IPS-NIHi11 (cell line): Measurements from ENCODE around the gene SF3A2.

ENCODE experiments used
- DNase-seq: peaks from one replicate; pipeline ENCODE4 v3.0.0; 2012; ENCODE audit warnings: mixed read lengths, low spot score

Gene SF3A2

GRCh38 chr19:2240881-2241760, 4.5 kb downstream of the SF3A2 start:
- no peak for DNase-seq

GRCh38 chr19:2242092-2242537, 5.5 kb downstream of the SF3A2 start:
- no peak for DNase-seq

DNA sequence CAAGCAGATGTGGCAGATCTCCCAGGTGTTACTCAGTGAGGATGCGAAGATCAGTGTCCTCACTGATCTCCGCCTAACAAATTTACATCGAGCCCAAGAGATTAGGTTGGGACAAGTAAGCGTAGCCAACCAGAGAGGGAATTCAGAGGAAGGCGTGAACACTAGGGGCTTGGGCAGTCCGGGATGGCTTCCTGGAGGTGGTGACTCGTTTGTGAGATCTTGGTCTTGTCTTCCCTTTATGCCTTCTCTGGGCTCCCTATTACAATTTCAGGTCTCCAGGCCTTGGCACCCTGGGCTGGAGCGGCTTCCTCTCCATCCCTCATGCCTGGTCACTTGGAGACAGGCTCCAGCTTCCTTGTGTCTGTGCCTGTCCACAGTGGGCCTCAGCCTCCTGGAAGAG, 6.2 kb downstream of the SF3A2 start:
- DNase-seq: no peak

DNA sequence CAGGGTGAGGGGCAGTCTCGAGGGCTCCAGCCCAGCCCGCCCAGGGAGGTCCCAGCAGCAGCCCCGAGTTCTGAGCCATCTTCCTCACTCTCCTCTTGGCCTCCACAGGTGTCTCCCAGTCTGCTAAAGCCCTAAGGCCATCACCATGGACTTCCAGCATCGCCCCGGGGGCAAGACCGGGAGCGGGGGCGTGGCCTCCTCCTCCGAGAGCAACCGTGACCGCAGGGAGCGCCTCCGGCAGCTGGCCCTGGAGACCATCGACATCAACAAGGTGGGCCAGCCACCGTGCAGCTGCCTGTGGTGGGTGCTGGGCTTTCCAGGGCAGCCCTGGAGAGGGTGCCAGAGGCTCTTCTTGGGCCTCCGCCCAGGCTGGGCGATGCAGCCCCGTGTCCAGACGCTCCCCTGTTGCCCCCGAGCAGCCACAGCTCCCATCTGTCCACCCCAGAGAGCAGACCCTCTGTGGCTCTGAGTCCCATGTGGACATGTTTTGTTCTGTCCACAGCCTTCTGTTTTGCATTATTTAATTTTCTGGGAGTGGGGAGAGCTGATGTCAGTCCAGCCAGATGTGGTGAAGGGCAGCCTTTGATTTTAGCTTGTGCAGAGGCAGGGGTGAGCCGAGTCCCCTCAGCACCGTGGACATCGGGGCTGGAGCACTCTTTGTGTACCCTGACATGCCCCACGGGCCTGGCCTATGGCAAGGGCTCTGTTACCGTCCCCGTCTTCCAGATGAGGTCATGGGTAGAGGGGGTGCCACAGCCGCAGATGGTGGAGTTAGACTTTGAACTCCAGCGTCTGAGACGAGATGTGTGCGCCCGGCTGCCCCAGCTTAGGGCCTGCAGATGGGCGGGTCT, 6.9 kb downstream of the SF3A2 start:
- no peak for DNase-seq

DNA sequence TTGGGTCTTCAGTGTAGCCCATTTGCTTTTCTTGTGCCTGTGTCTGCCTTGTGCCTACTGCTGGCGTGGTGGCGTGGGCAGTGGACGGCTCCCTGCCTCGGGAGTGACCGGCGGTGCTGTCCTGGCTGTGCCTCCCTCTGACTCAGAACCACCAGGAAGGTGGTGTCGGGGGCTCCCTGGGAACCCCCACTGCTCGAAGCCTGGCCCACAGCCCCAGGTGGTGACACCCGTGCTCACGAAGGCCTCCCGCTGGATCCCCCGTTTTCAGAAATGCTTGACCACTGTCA, 7.4 kb downstream of the SF3A2 start:
- DNase-seq: no peak

GRCh38 chr19:2244486-2244885, 7.9 kb downstream of the SF3A2 start:
- no peak for DNase-seq

DNA sequence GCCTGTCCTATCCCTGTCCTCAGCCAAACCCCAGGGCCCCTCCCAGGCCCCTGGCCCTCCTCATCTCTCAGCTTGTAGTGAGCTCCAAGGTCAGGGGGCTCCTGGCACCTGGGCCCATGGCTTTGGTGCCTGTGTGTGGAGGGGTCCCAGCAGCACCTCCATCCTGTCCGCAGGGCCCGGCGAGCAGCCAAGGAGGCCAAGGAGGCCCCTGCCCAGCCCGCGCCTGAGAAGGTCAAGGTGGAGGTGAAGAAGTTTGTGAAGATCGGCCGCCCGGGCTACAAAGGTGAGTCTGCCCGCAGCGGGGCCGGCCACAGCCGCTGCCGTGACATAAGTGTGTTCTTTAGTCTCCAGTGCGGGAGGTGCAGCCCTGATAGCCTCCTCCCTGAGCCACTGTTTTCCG, 8.6 kb downstream of the SF3A2 start:
- no peak for DNase-seq

DNA sequence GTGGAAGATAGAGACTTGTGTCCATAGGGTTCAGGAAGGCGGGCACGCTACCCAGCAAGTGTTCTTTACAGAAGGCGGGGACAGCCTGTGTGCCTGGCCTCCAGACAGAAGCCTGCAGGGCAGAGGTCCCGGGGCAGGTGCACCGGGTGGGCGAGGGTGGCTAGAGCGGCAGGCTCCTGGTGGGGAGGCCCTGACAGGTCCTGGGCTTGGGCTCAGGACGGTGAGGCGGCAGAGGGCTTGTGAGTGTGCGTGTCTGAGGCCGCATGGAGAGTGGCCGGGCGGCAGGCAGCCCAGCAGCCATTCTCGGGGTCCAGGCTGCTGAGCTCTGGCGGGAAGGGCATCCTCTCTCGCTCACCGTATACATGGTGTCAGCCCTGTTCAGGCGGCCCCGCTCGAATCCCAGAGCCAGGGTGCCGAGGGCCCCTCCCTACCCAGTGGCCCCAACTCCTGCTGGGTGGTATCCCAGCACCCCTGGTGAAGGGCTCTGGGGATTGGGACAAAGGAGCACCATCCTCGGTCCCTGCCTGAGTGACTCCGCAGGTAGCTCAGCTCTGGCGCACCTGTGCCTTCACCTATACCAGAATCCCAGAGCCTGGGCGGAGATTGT, 9.5 kb downstream of the SF3A2 start:
- DNase-seq: no peak

DNA sequence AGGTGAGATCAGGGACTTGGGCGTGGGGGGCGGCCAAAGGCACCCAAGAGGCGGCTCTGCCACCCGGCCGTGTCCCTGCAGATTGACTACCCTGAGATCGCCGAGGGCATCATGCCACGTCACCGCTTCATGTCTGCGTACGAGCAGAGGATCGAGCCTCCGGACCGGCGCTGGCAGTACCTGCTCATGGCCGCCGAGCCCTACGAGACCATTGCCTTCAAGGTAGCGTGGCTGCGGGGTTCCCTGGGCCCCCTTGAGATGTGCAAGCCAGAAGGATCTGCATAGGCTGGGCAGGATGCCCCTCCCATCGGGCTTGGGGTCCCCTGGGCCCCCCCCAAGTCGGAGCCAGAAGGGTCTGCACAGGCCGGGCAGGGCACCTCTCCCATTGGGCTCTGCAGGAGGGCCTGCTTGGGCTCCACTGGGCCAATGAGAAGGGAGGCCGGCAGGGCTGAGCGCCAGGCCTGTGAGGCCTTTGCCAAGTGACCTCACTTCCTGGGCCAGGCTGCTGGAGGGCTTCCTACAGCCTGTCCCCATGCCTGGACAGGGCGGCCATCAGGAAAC, 10.3 kb downstream of the SF3A2 start:
- peak; percentile 65 for DNase-seq

DNA sequence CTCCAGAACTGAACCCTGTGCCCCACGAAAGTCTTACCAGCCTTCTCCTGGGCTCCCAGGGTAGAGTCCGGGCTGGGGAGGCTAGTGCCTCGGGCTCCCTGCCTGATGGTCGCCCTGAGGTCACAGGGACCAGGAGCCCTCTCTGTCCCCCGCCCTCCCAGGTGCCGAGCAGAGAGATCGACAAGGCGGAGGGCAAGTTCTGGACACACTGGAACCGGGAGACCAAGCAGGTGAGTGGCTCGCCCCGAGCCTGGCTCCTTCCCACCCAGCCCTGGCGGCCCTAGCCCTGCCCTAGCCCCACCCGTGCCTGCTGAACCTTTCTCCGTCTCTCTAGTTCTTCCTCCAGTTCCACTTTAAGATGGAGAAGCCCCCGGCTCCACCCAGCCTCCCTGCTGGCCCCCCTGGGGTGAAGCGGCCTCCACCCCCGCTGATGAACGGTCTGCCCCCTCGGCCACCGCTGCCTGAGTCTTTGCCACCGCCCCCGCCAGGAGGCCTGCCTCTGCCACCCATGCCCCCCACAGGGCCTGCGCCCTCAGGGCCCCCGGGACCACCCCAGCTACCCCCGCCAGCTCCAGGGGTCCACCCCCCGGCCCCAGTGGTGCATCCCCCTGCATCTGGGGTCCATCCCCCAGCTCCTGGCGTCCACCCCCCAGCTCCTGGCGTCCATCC, 10.9 kb downstream of the SF3A2 start:
- DNase-seq: no peak

DNA sequence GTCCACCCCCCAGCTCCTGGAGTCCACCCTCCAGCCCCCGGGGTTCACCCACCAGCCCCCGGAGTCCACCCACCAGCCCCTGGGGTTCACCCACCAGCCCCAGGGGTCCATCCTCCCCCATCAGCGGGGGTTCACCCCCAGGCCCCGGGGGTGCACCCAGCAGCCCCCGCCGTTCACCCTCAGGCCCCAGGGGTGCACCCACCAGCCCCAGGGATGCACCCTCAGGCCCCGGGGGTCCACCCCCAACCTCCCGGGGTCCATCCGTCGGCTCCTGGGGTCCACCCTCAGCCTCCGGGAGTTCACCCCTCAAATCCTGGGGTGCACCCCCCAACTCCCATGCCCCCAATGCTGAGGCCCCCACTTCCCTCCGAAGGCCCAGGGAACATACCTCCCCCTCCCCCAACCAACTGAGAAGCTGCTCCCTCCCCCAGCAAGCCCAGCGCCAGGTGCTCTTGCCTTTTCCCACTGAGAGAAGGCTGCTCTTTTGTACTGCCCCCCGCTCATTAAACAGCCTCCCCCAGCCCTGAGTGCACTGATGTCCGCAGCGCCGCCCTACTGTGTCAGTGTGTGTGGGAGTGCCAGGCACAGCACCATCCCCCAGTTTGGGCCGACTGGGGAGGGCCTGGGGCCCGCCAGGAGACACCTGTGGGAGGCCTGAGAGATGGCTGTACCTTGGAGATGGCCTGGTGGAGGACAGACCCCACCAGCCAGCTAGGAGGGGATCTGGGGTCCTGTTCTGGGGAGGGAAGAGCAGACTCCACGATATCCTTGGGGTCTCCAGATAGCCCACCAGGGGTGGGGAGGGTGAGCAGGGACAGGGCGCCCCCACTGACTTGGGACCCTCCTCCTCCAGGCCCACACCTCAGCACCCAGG, 11.7 kb downstream of the SF3A2 start:
- no peak for DNase-seq

DNA sequence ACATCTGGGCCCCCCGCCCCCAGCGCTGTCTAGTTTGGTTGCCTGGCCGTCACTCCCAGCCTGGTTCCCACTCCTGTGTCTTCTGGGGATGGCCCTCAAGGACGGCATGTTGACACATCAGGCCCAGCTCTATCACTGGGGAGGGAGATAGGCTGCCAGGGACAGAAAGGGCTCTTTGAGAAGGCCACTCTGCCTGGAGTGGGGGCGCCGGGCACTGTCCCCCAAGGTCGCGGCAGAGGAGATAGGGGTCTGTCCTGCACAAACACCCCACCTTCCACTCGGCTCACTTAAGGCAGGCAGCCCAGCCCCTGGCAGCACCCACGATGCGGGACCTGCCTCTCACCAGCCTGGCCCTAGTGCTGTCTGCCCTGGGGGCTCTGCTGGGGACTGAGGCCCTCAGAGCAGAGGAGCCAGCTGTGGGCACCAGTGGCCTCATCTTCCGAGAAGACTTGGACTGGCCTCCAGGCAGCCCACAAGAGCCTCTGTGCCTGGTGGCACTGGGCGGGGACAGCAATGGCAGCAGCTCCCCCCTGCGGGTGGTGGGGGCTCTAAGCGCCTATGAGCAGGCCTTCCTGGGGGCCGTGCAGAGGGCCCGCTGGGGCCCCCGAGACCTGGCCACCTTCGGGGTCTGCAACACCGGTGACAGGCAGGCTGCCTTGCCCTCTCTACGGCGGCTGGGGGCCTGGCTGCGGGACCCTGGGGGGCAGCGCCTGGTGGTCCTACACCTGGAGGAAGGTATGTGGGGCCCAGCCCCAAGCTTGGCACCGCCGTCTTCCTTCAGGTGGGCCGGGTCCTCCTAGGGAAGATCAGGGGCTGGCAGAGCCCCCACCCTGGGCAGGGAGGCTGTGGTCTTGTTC, 12.6 kb downstream of the SF3A2 start, which contains the start of gene AMH:
AMH (plus strand) TSS at position 314 of the 857 bp plus-strand sequence; CDS start at position 324, 10 bp downstream.
- no peak for DNase-seq

GRCh38 chr19:2249880-2250765, 13.5 kb downstream of the SF3A2 start:
- peak; percentile 60 for DNase-seq

GRCh38 chr19:2250766-2251105, 14.1 kb downstream of the SF3A2 start:
- DNase-seq: no peak

- peak; percentile 56 for DNase-seq
These were observed 14.8 kb downstream of the SF3A2 start for GRCh38 chr19:2251106-2252054.

- peak; percentile 58 for DNase-seq
These were observed 15.6 kb downstream of the SF3A2 start for GRCh38 chr19:2252055-2252796.

GRCh38 chr19:2252797-2253105, 16.1 kb downstream of the SF3A2 start:
- DNase-seq: no peak
